ENCODE measurements around the gene JAM3. TPM values are rescaled to one million over a fixed set of nuclear protein-coding genes. Genes with fewer than 3 reads are reported as not detected.

JAM3 gene
- polyA plus RNA-seq, 4 donors, result 0.67 to 8.5 (median 4.5) TPM

DNA sequence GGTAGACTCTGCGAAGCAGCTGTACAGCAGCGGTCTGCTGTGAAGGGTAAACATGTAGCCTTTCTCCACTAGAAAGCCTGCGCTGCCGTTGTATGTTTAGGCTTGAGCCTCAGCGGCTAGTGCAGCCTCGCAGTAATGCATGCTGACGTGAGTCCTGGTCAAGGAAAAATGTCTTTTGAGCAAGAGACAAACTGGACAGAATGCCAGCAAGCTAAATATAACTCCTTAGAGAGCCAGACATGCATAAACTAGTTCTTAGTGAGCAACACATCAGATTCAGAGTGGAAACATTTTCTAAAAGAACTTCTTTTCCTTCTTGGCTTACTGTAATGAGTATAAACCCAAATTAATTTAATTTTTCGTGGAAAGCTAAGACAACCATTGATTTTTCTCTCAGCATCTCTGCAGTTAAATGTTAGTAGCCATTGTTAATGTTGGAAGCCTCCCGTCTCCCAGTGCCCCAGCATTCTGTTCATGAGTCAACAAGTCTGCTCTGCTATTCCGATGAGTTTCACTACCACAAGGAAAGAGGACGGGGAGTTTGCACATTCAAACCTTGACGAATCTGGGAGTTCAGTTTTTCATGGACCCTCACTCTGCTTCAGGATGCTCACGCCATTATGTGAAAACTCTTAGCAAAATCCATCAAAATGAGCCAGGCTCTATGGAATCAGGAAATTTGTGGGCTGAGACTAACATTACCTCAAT, 51.4 kb downstream of the JAM3 start:
- FAIRE-seq, result no peak
- WGBS, 3 donors, result 53 to 73% (median 67%) methylated on average over 13 of the region's 13 CpGs
- no peaks in the 10 kb centered on the region for H3K9me3 ChIP-seq (ENCODE audit: control insufficient read depth in 2 of 2, insufficient read depth in 1 of 2, low read depth in 1 of 2, low read length in 1 of 2)
- peak in 1 of 2 donors; percentile 41 for DNase-seq
- peaks cover 0 to 18% (median 5%) of the 10 kb centered on the region in 3 donors for H3K27me3 ChIP-seq (ENCODE audit: control insufficient read depth in 3 of 3, insufficient read depth in 3 of 3, low read length in 3 of 3)
- peaks cover 0 to 4% (median 0%) of the 10 kb centered on the region in 3 donors for H3K4me1 ChIP-seq (ENCODE audit: control insufficient read depth in 3 of 3, insufficient read depth in 2 of 3, low read depth in 1 of 3, low read length in 2 of 3)
- H3K36me3 ChIP-seq (ENCODE audit: control insufficient read depth in 3 of 3, insufficient read depth in 2 of 3, low read depth in 1 of 3, low read length in 3 of 3), result no peaks in the 10 kb centered on the region
- H3K27ac ChIP-seq (ENCODE audit: low read depth in 1 of 3, low read length in 2 of 3), result peak overlapping the region in 2 of 3 donors; percentile 80 to 82
- H3K4me3 ChIP-seq (ENCODE audit: low read depth in 1 of 3, low read length in 3 of 3), result no peak overlapping the region

DNA sequence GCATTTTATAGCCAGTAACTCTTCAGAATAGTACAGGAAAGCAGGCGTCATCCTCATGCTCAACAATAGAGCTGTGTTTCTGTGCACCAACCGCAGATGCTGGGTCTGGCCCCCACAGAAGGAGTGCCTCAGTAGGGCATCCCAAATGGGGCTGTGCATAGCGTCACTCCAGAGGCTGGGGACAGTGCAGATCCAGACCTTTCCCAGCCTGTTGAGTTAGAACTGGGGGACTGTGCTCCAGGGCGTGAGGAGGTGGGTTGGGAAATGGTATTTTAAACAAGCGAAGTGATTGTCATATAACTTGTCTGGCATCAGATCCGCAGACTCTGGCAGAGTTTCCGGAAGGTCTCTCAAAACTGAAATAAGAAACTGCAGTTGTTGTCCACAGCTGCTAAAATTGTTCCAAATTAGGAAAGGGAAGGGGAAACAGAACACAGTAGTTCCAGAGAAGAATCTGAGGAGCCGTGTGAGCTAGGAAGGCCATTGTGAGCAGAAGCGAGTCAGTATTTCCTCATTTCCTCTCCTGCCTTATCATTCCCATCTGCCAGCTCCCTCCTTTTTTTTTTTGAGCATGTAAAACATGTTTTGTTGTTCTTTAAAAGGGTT, 52.2 kb downstream of the JAM3 start:
- H3K4me1 ChIP-seq (ENCODE audit: control insufficient read depth in 3 of 3, insufficient read depth in 2 of 3, low read depth in 1 of 3, low read length in 2 of 3), result peaks cover 0 to 4% (median 0%) of the 10 kb centered on the region in 3 donors
- H3K27me3 ChIP-seq (ENCODE audit: control insufficient read depth in 3 of 3, insufficient read depth in 3 of 3, low read length in 3 of 3), result peaks cover 0 to 23% (median 7%) of the 10 kb centered on the region in 3 donors
- H3K9me3 ChIP-seq (ENCODE audit: control insufficient read depth in 2 of 2, insufficient read depth in 1 of 2, low read depth in 1 of 2, low read length in 1 of 2), result no peaks in the 10 kb centered on the region
- FAIRE-seq, result no peak
- H3K36me3 ChIP-seq (ENCODE audit: control insufficient read depth in 3 of 3, insufficient read depth in 2 of 3, low read depth in 1 of 3, low read length in 3 of 3), result no peaks in the 10 kb centered on the region
- DNase-seq, result no peak
- H3K4me3 ChIP-seq (ENCODE audit: low read depth in 1 of 3, low read length in 3 of 3), result no peak overlapping the region
- peak overlapping the region in 2 of 3 donors; percentile 80 to 82 for H3K27ac ChIP-seq (ENCODE audit: low read depth in 1 of 3, low read length in 2 of 3)
- 44 to 74% (median 63%) methylated on average over 9 of the region's 9 CpGs for WGBS, 3 donors

DNA sequence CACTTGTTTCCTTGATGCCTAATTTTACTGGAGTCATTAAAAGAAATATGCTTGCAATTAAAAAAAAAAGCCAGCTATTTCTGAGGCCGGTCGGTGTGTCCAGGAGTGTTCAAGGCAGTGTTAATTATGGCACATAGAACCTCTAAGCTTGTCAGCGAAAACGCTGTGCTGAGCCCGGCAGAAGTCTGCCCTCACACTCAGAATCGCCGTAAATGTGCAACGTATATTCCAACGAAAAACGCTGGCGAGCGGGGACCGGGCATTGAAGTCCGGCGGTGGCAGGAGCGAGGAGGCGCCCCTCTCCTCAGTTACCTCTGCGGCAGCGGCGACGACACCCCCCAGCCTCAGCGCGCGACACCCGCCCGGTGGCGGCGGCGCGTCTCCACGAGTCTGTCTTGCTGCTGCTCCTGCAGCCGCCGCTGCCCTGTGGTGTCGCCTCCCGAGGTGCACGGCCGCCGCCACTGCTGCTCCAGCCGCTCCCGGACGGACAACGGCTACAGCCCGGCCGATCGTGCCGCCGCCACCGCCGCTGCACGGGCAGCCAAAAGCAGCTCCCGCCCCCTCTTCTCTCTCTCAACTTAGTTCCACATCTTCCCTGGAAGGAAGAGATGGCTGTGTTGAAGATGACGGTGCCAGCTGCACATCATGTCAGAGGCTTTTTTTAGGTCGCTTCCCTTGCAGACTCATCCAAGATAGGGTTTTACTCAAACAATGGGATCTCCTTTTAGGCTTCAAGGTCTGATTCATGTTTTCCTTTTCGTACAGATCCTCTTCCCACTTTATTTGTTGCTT, 56.0 kb downstream of the JAM3 start:
- no peaks in the 10 kb centered on the region for H3K36me3 ChIP-seq (ENCODE audit: control insufficient read depth in 3 of 3, insufficient read depth in 2 of 3, low read depth in 1 of 3, low read length in 3 of 3)
- H3K4me1 ChIP-seq (ENCODE audit: control insufficient read depth in 3 of 3, insufficient read depth in 2 of 3, low read depth in 1 of 3, low read length in 2 of 3), result peaks cover 0 to 4% (median 0%) of the 10 kb centered on the region in 3 donors
- H3K27me3 ChIP-seq (ENCODE audit: control insufficient read depth in 3 of 3, insufficient read depth in 3 of 3, low read length in 3 of 3), result peaks cover 0 to 25% (median 7%) of the 10 kb centered on the region in 3 donors
- no peak for FAIRE-seq
- H3K27ac ChIP-seq (ENCODE audit: low read depth in 1 of 3, low read length in 2 of 3), result peak overlapping the region in 1 of 3 donors; percentile 11
- H3K9me3 ChIP-seq (ENCODE audit: control insufficient read depth in 2 of 2, insufficient read depth in 1 of 2, low read depth in 1 of 2, low read length in 1 of 2), result peaks cover 0 to 2% of the 10 kb centered on the region in 2 donors
- WGBS, 3 donors, result 5 to 8% (median 6%) methylated on average over 49 to 54 of the region's 54 CpGs
- peak; percentile 9 to 45 for DNase-seq
- H3K4me3 ChIP-seq (ENCODE audit: low read depth in 1 of 3, low read length in 3 of 3), result peak overlapping the region in 2 of 3 donors; percentile 3 to 4

DNA sequence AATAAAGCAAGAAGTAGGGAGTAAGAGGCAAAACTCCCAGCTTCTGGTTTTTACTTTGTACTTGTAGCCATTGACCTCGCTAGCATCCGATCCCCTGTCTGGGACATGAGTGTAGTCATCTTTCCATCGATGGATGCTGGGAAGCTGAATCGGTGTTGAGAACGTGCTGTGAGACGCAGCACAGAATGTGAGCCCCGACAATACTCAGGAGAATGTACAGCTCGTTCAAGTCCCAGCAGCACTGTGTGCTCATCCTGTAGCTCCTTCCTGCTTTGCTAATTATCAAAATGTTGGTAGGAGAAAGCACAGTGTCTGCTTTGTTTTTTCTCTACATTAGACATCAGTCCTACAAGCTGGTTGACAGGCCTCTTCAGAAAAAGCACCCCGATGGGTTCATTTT, 56.6 kb downstream of the JAM3 start:
- no peaks in the 10 kb centered on the region for H3K36me3 ChIP-seq (ENCODE audit: control insufficient read depth in 3 of 3, insufficient read depth in 2 of 3, low read depth in 1 of 3, low read length in 3 of 3)
- peaks cover 0 to 3% of the 10 kb centered on the region in 2 donors for H3K9me3 ChIP-seq (ENCODE audit: control insufficient read depth in 2 of 2, insufficient read depth in 1 of 2, low read depth in 1 of 2, low read length in 1 of 2)
- no peak overlapping the region for H3K4me3 ChIP-seq (ENCODE audit: low read depth in 1 of 3, low read length in 3 of 3)
- peaks cover 0 to 4% (median 0%) of the 10 kb centered on the region in 3 donors for H3K4me1 ChIP-seq (ENCODE audit: control insufficient read depth in 3 of 3, insufficient read depth in 2 of 3, low read depth in 1 of 3, low read length in 2 of 3)
- H3K27me3 ChIP-seq (ENCODE audit: control insufficient read depth in 3 of 3, insufficient read depth in 3 of 3, low read length in 3 of 3), result peaks cover 0 to 23% (median 7%) of the 10 kb centered on the region in 3 donors
- FAIRE-seq, result no peak
- WGBS, 3 donors, result 75 to 93% (median 81%) methylated on average over 9 of the region's 9 CpGs
- H3K27ac ChIP-seq (ENCODE audit: low read depth in 1 of 3, low read length in 2 of 3), result peak overlapping the region in 1 of 3 donors; percentile 70
- no peak for DNase-seq

DNA sequence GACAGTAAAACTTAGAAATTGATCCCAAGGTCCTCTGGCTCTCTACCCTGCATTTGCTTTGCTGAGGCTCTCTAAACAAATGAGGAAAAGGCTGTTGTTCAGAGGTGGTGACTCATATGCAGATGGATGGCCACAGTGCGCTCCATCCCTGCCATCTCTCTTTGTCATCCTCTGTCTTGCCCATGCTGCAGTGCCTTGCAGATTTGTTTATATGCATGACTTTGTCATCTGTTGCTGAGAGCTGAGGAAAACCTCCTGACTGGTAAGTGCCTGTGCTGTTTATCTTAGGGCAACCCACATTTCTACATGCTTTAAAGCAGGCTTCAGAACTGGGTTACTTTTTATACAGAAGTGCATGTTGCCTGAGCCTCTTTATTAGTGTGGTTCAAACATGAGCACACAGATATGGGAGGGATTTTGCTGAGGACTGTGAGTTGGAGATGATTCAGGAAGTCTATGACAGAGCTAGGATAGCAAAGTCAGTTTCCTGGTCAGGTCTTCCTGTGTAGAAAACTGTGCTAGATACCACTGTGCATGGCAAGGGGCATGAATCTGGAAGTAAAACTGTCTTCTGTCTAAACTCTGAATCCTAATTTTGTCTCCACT, 57.4 kb downstream of the JAM3 start:
- Histone ChIP-seq H3K27me3 (ENCODE audit: control insufficient read depth in 3 of 3, insufficient read depth in 3 of 3, low read length in 3 of 3) (peaks cover 0 to 22% (median 7%) of the 10 kb centered on the region in 3 donors), H3K9me3 (ENCODE audit: control insufficient read depth in 2 of 2, insufficient read depth in 1 of 2, low read depth in 1 of 2, low read length in 1 of 2) (peaks cover 0 to 8% of the 10 kb centered on the region in 2 donors), H3K27ac (ENCODE audit: low read depth in 1 of 3, low read length in 2 of 3) (peak overlapping the region in 1 of 3 donors; percentile 11), H3K4me1 (ENCODE audit: control insufficient read depth in 3 of 3, insufficient read depth in 2 of 3, low read depth in 1 of 3, low read length in 2 of 3) (no peaks in the 10 kb centered on the region), H3K4me3 (ENCODE audit: low read depth in 1 of 3, low read length in 3 of 3) (no peak overlapping the region), H3K36me3 (ENCODE audit: control insufficient read depth in 3 of 3, insufficient read depth in 2 of 3, low read depth in 1 of 3, low read length in 3 of 3) (no peaks in the 10 kb centered on the region)
- FAIRE-seq (no peak), DNase-seq (no peak)
- 47 to 83% (median 71%) methylated on average over 1 of the region's 1 CpG for WGBS, 3 donors

DNA sequence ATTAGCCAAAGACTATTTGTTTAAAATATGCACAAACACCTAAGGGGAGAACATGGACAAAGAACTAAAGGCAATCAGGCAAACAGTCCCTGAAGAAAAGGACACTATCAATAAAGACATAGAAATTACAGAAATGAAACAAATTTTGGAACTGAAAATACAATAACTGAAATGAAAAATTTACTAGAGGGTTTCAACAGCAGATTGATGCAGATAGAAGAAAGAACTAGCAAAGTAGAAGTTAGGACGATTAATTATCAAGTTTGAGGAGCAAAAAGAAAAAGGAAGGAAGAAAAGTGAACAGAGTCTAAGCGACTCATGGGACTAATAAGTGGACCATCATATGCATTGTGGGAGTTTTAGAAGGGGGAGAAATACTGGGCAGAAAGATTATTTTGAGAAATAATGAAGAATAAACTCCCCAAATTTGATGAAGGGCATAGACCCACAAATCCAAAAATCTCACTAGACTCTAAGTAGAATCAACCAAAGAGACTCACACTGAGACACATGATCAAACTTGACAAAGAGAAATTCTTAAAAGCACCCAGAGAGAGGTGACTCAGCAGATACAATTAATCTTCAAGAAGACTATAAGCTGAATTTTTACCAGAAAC, 62.9 kb downstream of the JAM3 start:
- H3K36me3 ChIP-seq (ENCODE audit: control insufficient read depth in 3 of 3, insufficient read depth in 2 of 3, low read depth in 1 of 3, low read length in 3 of 3), result no peaks in the 10 kb centered on the region
- H3K4me1 ChIP-seq (ENCODE audit: control insufficient read depth in 3 of 3, insufficient read depth in 2 of 3, low read depth in 1 of 3, low read length in 2 of 3), result no peaks in the 10 kb centered on the region
- no peak overlapping the region for H3K27ac ChIP-seq (ENCODE audit: low read depth in 1 of 3, low read length in 2 of 3)
- DNase-seq, result no peak
- no peak overlapping the region for H3K4me3 ChIP-seq (ENCODE audit: low read depth in 1 of 3, low read length in 3 of 3)
- FAIRE-seq, result no peak
- WGBS, 3 donors, result 84 to 91% (median 88%) methylated on average over 2 of the region's 2 CpGs
- no peaks in the 10 kb centered on the region for H3K27me3 ChIP-seq (ENCODE audit: control insufficient read depth in 3 of 3, insufficient read depth in 3 of 3, low read length in 3 of 3)
- H3K9me3 ChIP-seq (ENCODE audit: control insufficient read depth in 2 of 2, insufficient read depth in 1 of 2, low read depth in 1 of 2, low read length in 1 of 2), result peaks cover 0 to 17% of the 10 kb centered on the region in 2 donors

DNA sequence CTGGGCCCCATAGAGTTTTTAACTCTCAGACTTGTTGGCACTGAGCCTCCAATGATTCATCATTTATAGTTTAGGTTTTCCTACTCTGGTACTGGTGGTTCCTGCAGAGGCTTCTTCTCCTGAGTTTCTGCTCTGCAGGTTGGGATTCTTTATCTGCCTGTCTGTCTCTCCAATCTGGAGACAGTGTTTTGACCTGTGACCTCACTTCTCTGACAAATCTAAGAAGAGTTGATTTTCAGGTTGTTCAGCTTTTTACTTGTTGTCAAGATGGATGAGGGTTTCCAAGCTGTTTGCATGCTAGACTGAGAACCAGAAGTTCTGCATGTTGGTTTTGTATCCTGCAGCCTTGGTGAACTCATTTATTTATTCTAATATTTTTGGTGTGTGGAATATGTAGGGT, 63.9 kb downstream of the JAM3 start:
- Histone ChIP-seq H3K4me1 (ENCODE audit: control insufficient read depth in 3 of 3, insufficient read depth in 2 of 3, low read depth in 1 of 3, low read length in 2 of 3) (no peaks in the 10 kb centered on the region), H3K27ac (ENCODE audit: low read depth in 1 of 3, low read length in 2 of 3) (no peak overlapping the region), H3K36me3 (ENCODE audit: control insufficient read depth in 3 of 3, insufficient read depth in 2 of 3, low read depth in 1 of 3, low read length in 3 of 3) (no peaks in the 10 kb centered on the region), H3K27me3 (ENCODE audit: control insufficient read depth in 3 of 3, insufficient read depth in 3 of 3, low read length in 3 of 3) (no peaks in the 10 kb centered on the region), H3K4me3 (ENCODE audit: low read depth in 1 of 3, low read length in 3 of 3) (no peak overlapping the region), H3K9me3 (ENCODE audit: control insufficient read depth in 2 of 2, insufficient read depth in 1 of 2, low read depth in 1 of 2, low read length in 1 of 2) (peaks cover 0 to 17% of the 10 kb centered on the region in 2 donors)
- FAIRE-seq (no peak), DNase-seq (no peak)

DNA sequence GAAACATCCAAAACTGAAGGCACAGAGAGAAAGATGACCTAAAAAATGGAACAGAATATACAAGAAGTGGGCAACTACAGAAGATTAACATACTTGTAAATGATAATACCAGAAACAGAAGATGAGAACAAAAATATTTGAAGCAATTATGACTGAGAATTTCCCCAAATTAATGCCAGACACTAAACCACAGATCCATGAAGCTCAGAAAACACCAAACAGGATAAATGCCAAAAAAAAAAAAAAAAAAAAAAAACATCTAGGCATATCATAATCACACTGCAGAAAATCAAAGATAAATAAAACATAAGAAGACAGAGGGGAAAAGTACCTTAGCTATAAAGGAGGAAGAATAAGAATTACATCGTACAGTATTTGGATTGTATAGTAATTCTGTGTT, 65.3 kb downstream of the JAM3 start:
- Histone ChIP-seq H3K4me3 (ENCODE audit: low read depth in 1 of 3, low read length in 3 of 3) (no peak overlapping the region), H3K27ac (ENCODE audit: low read depth in 1 of 3, low read length in 2 of 3) (no peak overlapping the region), H3K9me3 (ENCODE audit: control insufficient read depth in 2 of 2, insufficient read depth in 1 of 2, low read depth in 1 of 2, low read length in 1 of 2) (peaks cover 0 to 17% of the 10 kb centered on the region in 2 donors), H3K27me3 (ENCODE audit: control insufficient read depth in 3 of 3, insufficient read depth in 3 of 3, low read length in 3 of 3) (no peaks in the 10 kb centered on the region), H3K36me3 (ENCODE audit: control insufficient read depth in 3 of 3, insufficient read depth in 2 of 3, low read depth in 1 of 3, low read length in 3 of 3) (no peaks in the 10 kb centered on the region), H3K4me1 (ENCODE audit: control insufficient read depth in 3 of 3, insufficient read depth in 2 of 3, low read depth in 1 of 3, low read length in 2 of 3) (no peaks in the 10 kb centered on the region)
- DNase-seq, result no peak
- 98 to 100% (median 100%) methylated on average over 1 of the region's 1 CpG for WGBS, 3 donors
- no peak for FAIRE-seq

Measured in small intestine (tissue), 7 donors.